HCT116 (cell line): Measurements from ENCODE around the gene VPS45.

Experiments
- ATF3 ChIP-seq: IDR thresholded peaks from 2 replicates; pipeline ENCODE4 v1.6.1; 2012
- CTCF ChIP-seq, 3 experiments: fragments of 200-600 bp in 1 of 3; sonication (generic) in 1 of 3; IDR thresholded peaks in 2 of 3; conservative IDR thresholded peaks in 1 of 3; 2 replicates each; pipeline ENCODE4 v1.5.1; 2012 to 2017; ENCODE audit warnings: low read depth in 2 of 3, low read length in 2 of 3, antibody characterized with exemption in 1 of 3, borderline replicate concordance in 1 of 3, control low read depth in 1 of 3, mild to moderate bottlenecking in 1 of 3, mixed read lengths in 1 of 3, mixed run types in 1 of 3, moderate library complexity in 1 of 3; ENCODE audit not compliant: insufficient read depth in 1 of 3
- EGR1 ChIP-seq: IDR thresholded peaks from 2 replicates; pipeline ENCODE4 v1.6.1; 2012; ENCODE audit warnings: low read depth
- EZH2 ChIP-seq: fragments of 200-600 bp; sonication (generic); IDR thresholded peaks from 2 replicates; pipeline ENCODE4 v1.6.1; 2017; ENCODE audit warnings: antibody characterized with exemption, mixed run types
- EZH2phosphoT487 ChIP-seq: fragments of 200-600 bp; IDR thresholded peaks from 2 replicates; pipeline ENCODE4 v1.6.1; 2018; ENCODE audit warnings: antibody characterized with exemption, borderline replicate concordance
- FOSL1 ChIP-seq: IDR thresholded peaks from 2 replicates; pipeline ENCODE4 v1.6.1; 2012; ENCODE audit warnings: low read depth
- JUND ChIP-seq: IDR thresholded peaks from 2 replicates; pipeline ENCODE4 v1.6.1; 2012
- MAX ChIP-seq: IDR thresholded peaks from 2 replicates; pipeline ENCODE4 v1.6.1; 2012
- POLR2A ChIP-seq: IDR thresholded peaks from 2 replicates; pipeline ENCODE4 v1.7.0; 2011; ENCODE audit warnings: borderline replicate concordance; ENCODE audit not compliant: insufficient read depth, insufficient read length; ENCODE audit errors: extremely low read depth
- POLR2AphosphoS5 ChIP-seq: IDR thresholded peaks from 2 replicates; pipeline ENCODE4 v1.6.1; 2011; ENCODE audit warnings: mild to moderate bottlenecking, low read depth, low read length, moderate library complexity
- RAD21 ChIP-seq: IDR thresholded peaks from 2 replicates; pipeline ENCODE4 v1.6.1; 2012; ENCODE audit warnings: low read depth, mild to moderate bottlenecking
- SP1 ChIP-seq: IDR thresholded peaks from 2 replicates; pipeline ENCODE4 v1.6.1; 2012; ENCODE audit warnings: low read depth
- ZFX ChIP-seq: fragments of 450-650 bp; IDR thresholded peaks from 2 replicates; pipeline ENCODE4 v1.6.1; 2017
- ZNF274 ChIP-seq: fragments of 200-500 bp; sonication (Bioruptor generic); IDR thresholded peaks from 2 replicates; pipeline ENCODE4 v1.6.1; 2014; ENCODE audit warnings: mild to moderate bottlenecking, low read depth, low read length, inconsistent platforms

GRCh38 chr1:150083907-150084306, 16.3 kb downstream of the VPS45 start:
- TF ChIP-seq CTCF (IDR thresholded peaks at IDR 0.05 in 2 of 3, conservative IDR thresholded peaks at IDR 0.05 in 1 of 3; ENCODE audit: borderline replicate concordance in 1 of 3, insufficient read depth in 1 of 3, low read depth in 2 of 3, low read length in 2 of 3) (no peak), JUND (no peak), EZH2 (no peak), POLR2A (no peak), POLR2AphosphoS5 (no peak), ATF3 (no peak), MAX (no peak), FOSL1 (no peak), EZH2phosphoT487 (no peak), RAD21 (no peak), ZNF274 (no peak), ZFX (no peak), EGR1 (no peak), SP1 (no peak)
